OCI-LY7 (cell line): Measurements from ENCODE around the gene DDA1. TPM values are rescaled to one million over a fixed set of nuclear protein-coding genes. Genes with fewer than 3 reads are reported as not detected.

Experiments used
- BruUV-seq: library from RNA; stranded (reverse); fragments of 400-500 nt; replicated peaks from 2 replicates; lab custom pipeline; 2021; lab: Mats Ljungman, UMichigan
- CTCF ChIA-PET: fragments of 300-600 bp; sonication (Branson Sonifier 250); formaldehyde crosslinking; loops from one replicate; lab custom pipeline; 2022; ENCODE audit warnings: antibody characterized with exemption; ENCODE audit not compliant: unreplicated experiment; lab: Charles Lee
- POLR2A ChIA-PET: fragments of 300-600 bp; sonication (Branson Sonifier 250); formaldehyde crosslinking; loops from one replicate; lab custom pipeline; 2022; ENCODE audit warnings: antibody characterized with exemption; lab: Charles Lee
- DNase-seq: peaks from one replicate; pipeline ENCODE4 v3.0.0-alpha.2; 2015; ENCODE audit warnings: low spot score
- H2AFZ ChIP-seq: fragments of 200-600 bp; sonication (generic), shearing (Covaris generic); 2 replicates; pipeline ENCODE4 v1.6.1; 2014; ENCODE audit warnings: mild to moderate bottlenecking, antibody characterized with exemption, low read length, moderate library complexity
- H3K27ac ChIP-seq: fragments of 200-600 bp; sonication (generic); 2 replicates; pipeline ENCODE4 v1.5.1; 2014; ENCODE audit warnings: mixed run types, low read depth, mild to moderate bottlenecking, moderate library complexity, low read length, inconsistent platforms; ENCODE audit not compliant: poor library complexity, severe bottlenecking
- H3K36me3 ChIP-seq: fragments of 200-600 bp; sonication (generic); 2 replicates; pipeline ENCODE4 v1.6.1; 2014; ENCODE audit warnings: mild to moderate bottlenecking, antibody characterized with exemption, low read length, moderate library complexity, mixed read lengths; ENCODE audit not compliant: insufficient read depth
- H3K4me1 ChIP-seq: fragments of 200-600 bp; sonication (generic); 2 replicates; pipeline ENCODE4 v1.5.1; 2014; ENCODE audit warnings: mild to moderate bottlenecking, low read length; ENCODE audit not compliant: insufficient read depth, poor library complexity, severe bottlenecking
- H3K4me2 ChIP-seq: fragments of 200-600 bp; sonication (generic); 2 replicates; pipeline ENCODE4 v1.6.1; 2014; ENCODE audit warnings: mild to moderate bottlenecking, low read length
- H3K4me3 ChIP-seq: fragments of 200-600 bp; sonication (generic); 2 replicates; pipeline ENCODE4 v1.5.1; 2014; ENCODE audit warnings: mild to moderate bottlenecking, low read depth, low read length; ENCODE audit not compliant: poor library complexity, severe bottlenecking
- H3K79me2 ChIP-seq: fragments of 200-600 bp; sonication (generic); 2 replicates; pipeline ENCODE4 v1.6.1; 2016; ENCODE audit warnings: low read depth, mild to moderate bottlenecking, low read length, moderate library complexity, mixed read lengths; ENCODE audit not compliant: insufficient read depth
- H3K9me2 ChIP-seq: fragments of 200-600 bp; sonication (generic); 2 replicates; pipeline ENCODE4 v1.6.1; 2016; ENCODE audit warnings: mild to moderate bottlenecking, low read length, mixed read lengths; ENCODE audit not compliant: insufficient read depth
- H3K9me3 ChIP-seq: fragments of 200-600 bp; sonication (generic); 2 replicates; pipeline ENCODE4 v1.6.1; 2014; ENCODE audit warnings: mild to moderate bottlenecking, mixed run types, low read length, mixed read lengths
- H4K20me1 ChIP-seq: fragments of 200-600 bp; sonication (generic); 2 replicates; pipeline ENCODE4 v1.6.1; 2014; ENCODE audit warnings: mild to moderate bottlenecking, antibody characterized with exemption, low read length, moderate library complexity, mixed read lengths; ENCODE audit not compliant: insufficient read depth
- EZH2phosphoT487 ChIP-seq: fragments of 200-600 bp; sonication (generic); IDR thresholded peaks from 2 replicates; pipeline ENCODE4 v1.6.1; 2018; ENCODE audit warnings: low read depth, borderline replicate concordance, mild to moderate bottlenecking, mixed run types, antibody characterized with exemption, low read length, moderate library complexity, mixed read lengths
- intact Hi-C: fragments of 100-400 bp; cut with micrococcal nuclease; formaldehyde crosslinking; loops from one replicate; pipeline ENCODE4 v1.10.0; 2022; ENCODE audit not compliant: unreplicated experiment
- total RNA-seq, 2 experiments: library from RNA; depleted of rRNA in 1 of 2; stranded (reverse); fragments of >200 nt in 1 of 2; shearing (Covaris generic) in 1 of 2; gene quantifications; 2 replicates each; pipeline ENCODE4 v1.2.3, GENCODE V29; 2014 to 2022
- TF ChIP-seq, protein P1 (sequence below): fragments of 200-600 bp; sonication (generic); conservative IDR thresholded peaks from 2 replicates; pipeline ENCODE4 v1.5.1; 2014; ENCODE audit warnings: mild to moderate bottlenecking, antibody characterized with exemption, low read length, moderate library complexity, mixed read lengths

Gene DDA1
- total RNA-seq, 2 experiments from 2014 or later = 36.6 to 48.8 TPM

GRCh38 chr19:17340302-17340870 is 31.0 kb downstream of the DDA1 start:
- Histone ChIP-seq H3K79me2 (peaks cover 12% of the 10 kb centered on the region; the same call in 1 of the 2 replicates), H3K9me3 (no peaks in the 10 kb centered on the region), H3K9me2 (no peaks in the 10 kb centered on the region), H3K36me3 (peaks cover 45% of the 10 kb centered on the region), H3K4me2 (no peak overlapping the region), H2AFZ (no peak overlapping the region), H3K4me1 (peaks cover 18% of the 10 kb centered on the region), H3K4me3 (no peak overlapping the region), H3K27ac (no peak overlapping the region), H4K20me1 (peaks cover 7% of the 10 kb centered on the region; the same call in 1 of the 2 replicates)
- ChIA-PET CTCF (no interaction called here), POLR2A (no interaction called here)
- TF ChIP-seq EZH2phosphoT487 = no peak
- TF ChIP-seq, protein P1, sequence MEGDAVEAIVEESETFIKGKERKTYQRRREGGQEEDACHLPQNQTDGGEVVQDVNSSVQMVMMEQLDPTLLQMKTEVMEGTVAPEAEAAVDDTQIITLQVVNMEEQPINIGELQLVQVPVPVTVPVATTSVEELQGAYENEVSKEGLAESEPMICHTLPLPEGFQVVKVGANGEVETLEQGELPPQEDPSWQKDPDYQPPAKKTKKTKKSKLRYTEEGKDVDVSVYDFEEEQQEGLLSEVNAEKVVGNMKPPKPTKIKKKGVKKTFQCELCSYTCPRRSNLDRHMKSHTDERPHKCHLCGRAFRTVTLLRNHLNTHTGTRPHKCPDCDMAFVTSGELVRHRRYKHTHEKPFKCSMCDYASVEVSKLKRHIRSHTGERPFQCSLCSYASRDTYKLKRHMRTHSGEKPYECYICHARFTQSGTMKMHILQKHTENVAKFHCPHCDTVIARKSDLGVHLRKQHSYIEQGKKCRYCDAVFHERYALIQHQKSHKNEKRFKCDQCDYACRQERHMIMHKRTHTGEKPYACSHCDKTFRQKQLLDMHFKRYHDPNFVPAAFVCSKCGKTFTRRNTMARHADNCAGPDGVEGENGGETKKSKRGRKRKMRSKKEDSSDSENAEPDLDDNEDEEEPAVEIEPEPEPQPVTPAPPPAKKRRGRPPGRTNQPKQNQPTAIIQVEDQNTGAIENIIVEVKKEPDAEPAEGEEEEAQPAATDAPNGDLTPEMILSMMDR = no peak
- intact Hi-C loops = no loop called here
- BruUV-seq = no TSS peak
- DNase-seq = no peak

- peaks cover 45% of the 10 kb centered on the region for H3K36me3 ChIP-seq
- ChIA-PET POLR2A (no interaction called here), CTCF (no interaction called here)
- H3K27ac ChIP-seq = no peak overlapping the region
- peaks cover 7% of the 10 kb centered on the region; the same call in 1 of the 2 replicates for H4K20me1 ChIP-seq
- H2AFZ ChIP-seq = no peak overlapping the region
- no TSS peak for BruUV-seq
- H3K9me3 ChIP-seq = no peaks in the 10 kb centered on the region
- peaks cover 13% of the 10 kb centered on the region for H3K4me1 ChIP-seq
- no peak overlapping the region for H3K4me3 ChIP-seq
- H3K9me2 ChIP-seq = no peaks in the 10 kb centered on the region
- DNase-seq = no peak
- intact Hi-C loops = no loop called here
- peaks cover 12% of the 10 kb centered on the region; the same call in 1 of the 2 replicates for H3K79me2 ChIP-seq
- H3K4me2 ChIP-seq = no peak overlapping the region
- TF ChIP-seq, protein P1 = no peak
- no peak for TF ChIP-seq EZH2phosphoT487
These were observed 31.6 kb downstream of the DDA1 start for GRCh38 chr19:17340871-17341357.

GRCh38 chr19:17341386-17341785 is 32.0 kb downstream of the DDA1 start:
- Histone ChIP-seq H3K4me1 (peaks cover 14% of the 10 kb centered on the region), H4K20me1 (peaks cover 7% of the 10 kb centered on the region; the same call in 1 of the 2 replicates), H3K27ac (no peak overlapping the region), H3K4me3 (no peak overlapping the region), H3K36me3 (peaks cover 45% of the 10 kb centered on the region), H3K9me2 (no peaks in the 10 kb centered on the region), H3K4me2 (no peak overlapping the region), H2AFZ (no peak overlapping the region), H3K9me3 (no peaks in the 10 kb centered on the region), H3K79me2 (peaks cover 12% of the 10 kb centered on the region; the same call in 1 of the 2 replicates)
- no peak for TF ChIP-seq EZH2phosphoT487
- TF ChIP-seq, protein P1 = no peak
- DNase-seq = no peak
- POLR2A ChIA-PET = no interaction called here
- no TSS peak for BruUV-seq
- CTCF ChIA-PET = no interaction called here
- intact Hi-C loops = no loop called here
